HG03520 (cell line): ENCODE data around the gene P2RY11.

Source experiments
- ATAC-seq: cut with Tn5 transposase; IDR thresholded peaks from one replicate; pipeline ENCODE4 v1.9.1; 2021; ENCODE audit warnings: mild to moderate bottlenecking, moderate library complexity; ENCODE audit not compliant: unreplicated experiment

P2RY11 gene

GRCh38 chr19:10092648-10093294 lies 18.7 kb upstream of the P2RY11 start:
- ATAC-seq: no peak

- ATAC-seq: no peak
Observed at GRCh38 chr19:10093295-10094186, 18.0 kb upstream of the P2RY11 start.

GRCh38 chr19:10095622-10095947 lies 15.9 kb upstream of the P2RY11 start:
- no peak for ATAC-seq

DNA sequence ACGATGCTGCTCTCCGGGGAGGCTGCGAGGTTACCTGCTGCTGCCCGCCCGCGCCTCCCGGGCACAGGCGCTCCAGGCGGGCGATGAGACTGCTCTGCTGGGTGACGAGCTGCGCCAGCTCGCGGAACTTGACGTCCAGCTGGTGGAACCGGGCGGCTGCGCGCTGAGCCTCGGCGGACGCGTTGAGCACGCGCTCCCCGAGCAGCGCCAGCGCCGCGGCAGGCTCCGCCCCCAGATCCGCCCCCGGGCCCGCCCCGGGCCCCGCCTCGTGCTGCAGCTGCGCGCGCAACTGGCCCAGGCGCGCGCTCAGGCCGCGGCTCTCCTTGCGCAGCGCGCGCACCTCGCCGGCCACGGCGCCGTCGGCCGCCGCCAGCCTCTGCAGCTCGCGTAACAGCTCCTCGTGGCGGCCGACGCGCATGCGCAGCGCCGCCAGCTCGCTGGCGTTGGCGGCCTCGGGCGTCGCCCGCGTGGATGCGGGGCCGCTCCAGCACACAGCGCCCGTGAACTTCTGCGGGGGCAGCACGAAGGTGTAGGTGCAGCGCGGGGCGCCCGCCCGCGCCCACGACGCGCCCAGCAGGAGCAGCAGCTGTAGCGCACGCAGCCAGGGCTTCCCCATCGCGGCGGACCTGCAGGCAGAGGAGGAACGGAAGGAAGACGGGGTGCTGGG lies 15.4 kb upstream of the P2RY11 start:
- ATAC-seq: peak; percentile 79

GRCh38 chr19:10096615-10096963 lies 14.9 kb upstream of the P2RY11 start:
- no peak for ATAC-seq

DNA sequence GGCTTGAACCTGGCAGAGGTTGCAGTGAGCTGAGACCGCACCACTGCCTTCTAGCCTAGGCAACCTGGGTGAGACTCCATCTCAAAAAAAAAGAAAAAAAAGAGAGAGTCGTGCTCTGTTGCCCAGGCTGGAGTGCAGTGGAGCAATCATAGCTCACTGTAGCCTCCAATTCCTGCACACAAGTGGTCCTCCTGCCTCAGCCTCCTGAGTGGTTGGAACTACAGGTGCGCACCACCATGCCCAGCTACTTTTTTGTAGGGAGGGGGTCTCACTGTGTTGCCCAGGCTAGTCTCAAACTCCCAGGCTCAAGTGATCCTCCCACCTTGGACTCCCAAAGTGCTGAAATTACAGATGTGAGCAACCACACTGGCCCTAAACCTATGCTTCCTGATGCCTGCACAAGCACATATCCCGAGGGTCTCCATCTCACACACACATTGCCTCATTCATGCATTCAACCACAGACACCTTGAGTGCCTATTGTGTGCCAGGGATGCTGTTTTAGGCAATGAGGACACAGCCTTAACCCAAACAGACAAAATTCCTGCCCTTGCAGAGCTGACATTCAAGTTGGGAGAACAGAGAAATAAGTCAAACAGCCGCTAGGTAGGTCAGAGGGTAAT lies 11.2 kb upstream of the P2RY11 start:
- ATAC-seq: no peak

DNA sequence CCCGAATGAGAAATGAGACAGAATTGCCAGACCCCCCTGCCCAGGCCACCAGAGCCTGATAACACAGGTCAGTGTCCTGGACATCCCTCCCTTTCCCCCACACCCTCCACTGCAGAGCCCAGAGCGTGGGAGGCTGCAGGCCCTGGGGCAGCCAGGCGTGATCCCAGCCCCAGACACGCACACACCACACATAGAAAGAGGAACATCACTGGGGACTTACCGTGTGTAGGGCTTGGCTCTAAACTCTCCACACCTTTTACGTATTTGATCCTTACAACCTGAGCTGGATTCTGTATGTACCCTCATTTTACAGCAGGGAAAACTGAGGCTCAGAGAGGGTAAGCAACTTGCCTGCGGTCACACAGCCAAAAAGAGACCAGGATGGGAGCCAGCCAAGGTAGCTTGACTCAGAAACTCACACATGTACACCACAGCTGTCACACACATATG lies 8.7 kb upstream of the P2RY11 start:
- ATAC-seq: no peak

GRCh38 chr19:10104130-10104513 lies 7.4 kb upstream of the P2RY11 start:
- ATAC-seq: no peak

GRCh38 chr19:10104665-10105508 lies 6.6 kb upstream of the P2RY11 start:
- ATAC-seq: peak; percentile 32

GRCh38 chr19:10105509-10106099 lies 5.9 kb upstream of the P2RY11 start:
- ATAC-seq: peak; percentile 27

- peak; percentile 44 for ATAC-seq
Observed at GRCh38 chr19:10106100-10106936, 5.2 kb upstream of the P2RY11 start, which contains the start of gene PPAN. PPAN (plus strand) TSS chr19:10106362; CDS start chr19:10106395, 33 bp downstream.

GRCh38 chr19:10107254-10107653 lies 4.2 kb upstream of the P2RY11 start:
- ATAC-seq: no peak

- no peak for ATAC-seq
Observed at GRCh38 chr19:10107817-10108367, 3.6 kb upstream of the P2RY11 start.

- no peak for ATAC-seq
Observed at GRCh38 chr19:10109528-10109927, 2.0 kb upstream of the P2RY11 start.

- no peak for ATAC-seq
Observed at GRCh38 chr19:10110076-10110971, 1.2 kb upstream of the P2RY11 start.

- ATAC-seq: no peak
Observed at GRCh38 chr19:10110972-10111317, 548 bp upstream of the P2RY11 start.

- no peak for ATAC-seq
Observed at GRCh38 chr19:10112037-10112761, 706 bp downstream of the P2RY11 start.
